OCI-M1 (cell line): ENCODE data around the gene EDIL3.
"Not testable (repeated sequence)": the region's sequence is repeated elsewhere in the genome, so short reads cannot be mapped to it uniquely, and the experiment has no call there.

ENCODE experiments used
- DNase-seq: peaks from one replicate; lab custom pipeline; 2025; lab: John Stamatoyannopoulos, UW

EDIL3 gene

DNA sequence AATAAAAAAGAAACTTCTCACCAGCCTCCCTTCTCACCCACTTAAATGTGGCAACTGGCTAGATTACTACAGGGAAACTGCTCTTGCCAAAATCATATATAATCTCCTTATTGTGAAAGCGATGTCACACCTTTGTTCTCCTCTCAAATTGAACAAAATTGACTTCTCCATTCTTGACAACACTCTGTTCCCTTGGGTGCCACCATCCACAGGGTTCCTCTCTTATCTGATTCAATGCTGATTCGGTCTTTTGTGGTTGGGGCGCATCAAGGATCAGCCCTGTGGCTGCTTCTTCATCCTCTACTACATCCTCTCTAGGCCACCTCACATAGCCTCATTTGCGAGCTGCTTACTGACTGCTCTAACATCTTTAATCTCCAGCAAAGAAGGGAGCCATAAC, 86.1 kb downstream of the EDIL3 start:
- peak; percentile 34 for DNase-seq

DNA sequence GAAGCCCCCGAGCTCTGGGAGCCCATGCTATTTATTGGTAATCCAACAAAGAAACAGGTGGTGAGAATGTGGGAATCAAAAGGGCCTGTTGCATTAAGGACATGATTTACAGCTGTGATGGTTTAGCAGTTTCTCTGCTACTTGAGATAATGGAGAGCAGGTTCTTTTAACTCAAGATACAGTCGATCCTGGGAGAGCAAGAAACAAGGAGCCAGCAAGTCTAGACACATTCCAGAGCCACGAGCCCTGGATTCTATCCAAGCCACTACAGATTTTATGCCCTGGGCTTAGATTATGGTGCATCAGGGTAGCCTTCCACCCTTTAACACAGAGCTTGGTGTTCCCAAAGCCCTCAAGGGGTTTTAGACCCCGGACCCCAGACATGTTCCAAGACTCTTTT, 87.0 kb downstream of the EDIL3 start:
- not testable (repeated sequence) for DNase-seq

DNA sequence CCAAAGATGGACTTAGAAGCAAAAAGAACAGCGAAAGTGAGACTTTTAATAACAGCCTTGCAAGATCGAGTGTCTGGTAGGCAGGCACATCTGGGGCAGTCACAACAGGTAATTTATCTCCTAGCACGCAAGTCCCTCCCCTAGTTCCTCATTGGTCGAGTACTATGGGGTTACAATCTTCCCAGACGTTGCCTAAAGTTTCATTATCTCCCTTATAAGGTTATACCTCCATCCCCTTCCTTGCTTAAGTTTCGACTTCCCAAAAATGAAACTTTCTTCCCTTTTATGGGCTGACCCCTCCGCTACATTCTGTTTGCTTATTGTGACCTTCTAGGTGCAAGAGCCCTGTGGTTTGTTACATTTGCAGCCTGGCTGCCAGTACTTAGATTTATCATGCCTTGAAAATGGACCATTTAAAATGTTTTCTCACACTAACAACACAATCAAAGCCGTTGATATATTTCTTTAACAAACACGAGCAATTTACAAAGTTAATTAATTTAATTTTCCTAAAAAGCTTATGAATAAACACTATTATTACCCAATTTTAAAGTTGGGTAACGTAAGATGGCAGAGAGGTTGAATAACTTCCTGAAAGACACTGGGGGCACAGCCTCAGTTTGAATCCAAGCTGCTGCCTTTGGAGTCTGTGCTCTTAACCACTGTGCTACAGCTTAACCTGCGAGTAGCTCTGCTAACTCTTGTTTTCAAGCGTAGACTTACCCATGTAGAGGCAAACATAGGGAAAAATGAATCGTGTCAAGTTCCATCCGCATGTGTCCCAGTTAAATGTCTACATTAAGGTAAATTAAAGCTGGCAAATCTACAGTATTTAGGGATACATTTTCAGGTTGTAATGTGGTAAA, 91.7 kb downstream of the EDIL3 start:
- DNase-seq = peak; percentile 93

DNA sequence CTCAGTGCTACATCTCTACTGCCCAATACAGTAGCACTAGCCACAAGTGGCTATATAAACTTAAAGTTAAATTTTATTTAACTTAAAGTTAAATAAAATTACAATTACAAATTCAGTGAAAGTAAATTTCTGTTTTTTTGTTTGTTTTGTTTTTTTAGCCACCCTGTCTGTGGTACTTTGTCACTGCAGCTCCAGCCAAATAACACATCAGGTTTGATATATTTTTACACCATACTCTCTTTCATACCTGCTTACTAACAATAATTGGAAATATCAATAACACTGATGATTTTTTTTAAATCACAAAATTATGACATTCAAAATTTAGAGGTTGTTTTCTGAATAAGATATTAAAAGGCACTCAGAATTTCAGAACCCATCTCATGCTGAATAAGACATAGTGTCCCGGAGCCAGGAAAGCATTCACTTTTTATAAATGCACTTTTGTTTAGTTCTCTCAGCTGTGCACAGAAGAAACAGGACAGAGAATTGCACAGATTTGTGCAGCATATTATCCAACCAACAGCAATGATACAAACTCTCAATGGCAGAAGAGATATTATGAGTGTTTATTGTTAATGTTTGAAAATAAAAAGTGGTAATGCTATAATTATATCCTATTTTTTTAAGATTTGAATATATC, 92.6 kb downstream of the EDIL3 start:
- no peak for DNase-seq

DNA sequence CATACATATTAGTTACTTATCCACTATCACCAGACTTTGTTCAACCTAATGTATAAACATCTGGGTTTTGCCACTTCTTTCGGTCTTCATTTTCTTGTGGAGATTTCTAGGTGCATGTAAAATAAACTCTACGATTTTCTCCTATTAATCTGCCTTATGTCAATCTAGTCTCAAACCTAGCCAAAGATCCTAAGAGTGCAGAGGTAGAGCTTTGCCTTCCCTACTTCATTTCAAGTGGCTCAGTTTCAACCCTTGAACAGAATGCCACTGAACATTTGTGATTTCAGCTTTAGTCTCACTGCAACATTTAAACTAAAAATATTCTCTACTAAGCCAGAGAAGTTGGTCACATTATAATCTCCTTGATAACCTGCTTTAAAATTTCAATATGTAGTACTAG, 94.0 kb downstream of the EDIL3 start:
- DNase-seq = no peak

DNA sequence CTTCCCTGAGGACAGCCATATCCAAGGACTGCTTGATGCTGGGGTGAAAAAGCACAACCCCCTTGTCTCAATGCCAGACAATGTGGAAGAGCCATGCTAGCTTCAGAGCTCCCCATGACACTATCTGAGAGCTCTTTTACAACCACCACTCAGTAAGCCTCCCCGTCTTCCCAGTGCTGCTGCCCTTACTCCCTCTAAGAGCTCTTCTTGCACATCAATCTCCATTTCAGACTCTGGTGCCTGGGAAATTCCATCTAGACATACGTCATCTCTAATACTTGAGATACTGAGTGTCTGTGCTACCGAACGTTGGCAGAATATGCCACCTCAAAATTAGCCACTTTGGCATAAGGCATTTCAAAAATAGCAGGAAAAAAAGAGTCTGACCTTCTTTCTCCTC, 94.5 kb downstream of the EDIL3 start:
- no peak for DNase-seq

DNA sequence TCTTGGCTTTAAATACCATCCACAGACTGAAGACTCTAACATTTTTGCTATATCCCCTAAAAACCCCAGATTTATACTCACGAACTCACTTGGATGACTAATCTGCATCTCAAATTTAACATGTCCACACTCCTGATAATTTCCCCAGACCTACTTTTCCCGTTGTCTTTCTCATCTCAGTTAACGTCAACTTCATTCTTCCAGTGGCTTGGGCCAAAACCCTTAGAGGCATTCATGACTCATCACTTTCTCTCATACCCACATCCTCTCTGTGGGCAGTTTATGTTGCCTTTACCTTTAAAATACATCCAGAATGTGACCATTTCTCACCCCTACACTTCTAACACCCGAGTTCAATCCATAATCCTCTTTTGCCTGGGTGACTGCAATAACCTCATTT, 96.7 kb downstream of the EDIL3 start:
- peak; percentile 91 for DNase-seq

DNA sequence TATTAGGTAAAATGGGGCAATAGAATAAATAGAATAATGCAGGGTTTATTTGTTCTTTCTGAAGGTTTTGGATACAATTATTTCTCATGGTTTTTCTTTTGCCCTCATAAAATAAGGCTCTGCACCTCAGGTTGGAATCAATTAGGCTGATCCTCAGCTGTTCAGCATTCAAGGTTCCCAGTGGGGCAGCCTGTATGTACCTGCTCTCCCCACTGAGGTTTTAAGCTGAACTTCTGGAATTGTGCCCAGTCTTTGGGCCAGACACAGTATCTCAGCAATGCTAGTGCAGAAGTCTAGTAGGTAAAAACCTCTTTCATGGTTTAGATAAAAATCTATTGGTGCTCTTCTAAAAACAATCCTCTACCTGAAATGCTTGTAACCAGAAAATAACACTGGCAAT, 98.0 kb downstream of the EDIL3 start:
- DNase-seq = peak; percentile 47

DNA sequence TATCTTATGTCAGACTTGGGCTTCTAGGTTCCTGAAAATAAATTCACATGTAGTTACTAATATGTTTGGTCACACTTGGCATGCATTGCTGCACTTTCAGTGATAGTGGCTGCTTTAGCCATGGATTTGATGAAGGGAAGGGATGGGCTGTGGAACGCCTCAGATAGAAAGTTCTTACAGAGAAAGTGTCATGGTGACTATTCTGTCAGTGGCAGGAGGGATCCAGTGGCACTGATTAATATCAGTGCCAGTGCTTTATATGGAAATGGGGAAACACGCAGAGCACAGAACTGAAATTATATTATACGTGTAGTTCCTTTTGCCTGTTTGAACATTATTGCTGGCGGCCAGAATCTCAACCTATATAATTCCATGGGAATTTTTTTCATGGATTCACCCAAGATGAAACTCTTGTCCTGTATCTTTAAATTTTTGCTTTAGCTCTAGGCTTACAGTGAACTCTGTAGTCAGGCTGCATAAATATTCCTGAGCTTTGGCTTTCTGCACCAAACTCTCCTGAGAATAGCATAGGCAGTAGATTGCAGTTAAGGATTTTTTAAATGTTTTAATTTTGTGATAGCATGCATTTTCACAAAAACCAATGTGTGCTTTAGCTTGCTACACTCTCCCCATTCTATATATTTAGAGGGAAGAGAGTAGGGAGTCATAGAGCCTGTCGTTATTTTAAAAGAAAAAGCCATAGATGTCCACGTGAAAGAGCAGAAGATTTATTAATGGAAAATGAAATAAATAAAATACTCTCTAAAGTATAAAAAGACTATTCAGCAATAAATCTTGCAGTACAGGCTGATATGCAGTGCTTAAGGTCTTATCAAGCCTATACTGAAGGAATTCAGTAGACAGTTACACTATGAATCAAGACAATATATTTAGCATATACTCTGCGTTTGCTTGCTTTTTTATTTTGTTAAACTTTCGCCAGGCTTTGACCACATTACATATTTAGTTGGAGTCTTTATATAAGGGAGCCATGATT, 98.7 kb downstream of the EDIL3 start:
- peak; percentile 36 for DNase-seq

DNA sequence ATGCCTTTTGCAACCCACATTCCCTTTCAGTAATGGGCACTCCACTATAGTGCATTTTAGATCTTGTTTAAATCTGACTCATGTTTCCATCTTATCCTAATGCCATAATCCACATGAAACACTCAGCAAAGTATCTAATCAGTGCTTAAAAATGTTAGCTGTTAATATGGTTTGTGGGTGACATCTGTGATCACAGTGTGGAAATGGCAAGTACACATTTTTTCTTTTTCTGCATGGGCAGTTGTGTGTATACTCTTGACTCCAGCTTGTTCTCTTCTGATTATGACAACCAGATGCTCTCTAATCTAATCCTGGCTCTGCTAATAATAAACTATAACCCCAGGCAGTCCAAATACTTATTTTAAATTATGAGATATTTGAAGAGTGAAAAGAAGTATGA, 103.3 kb downstream of the EDIL3 start:
- peak; percentile 33 for DNase-seq

DNA sequence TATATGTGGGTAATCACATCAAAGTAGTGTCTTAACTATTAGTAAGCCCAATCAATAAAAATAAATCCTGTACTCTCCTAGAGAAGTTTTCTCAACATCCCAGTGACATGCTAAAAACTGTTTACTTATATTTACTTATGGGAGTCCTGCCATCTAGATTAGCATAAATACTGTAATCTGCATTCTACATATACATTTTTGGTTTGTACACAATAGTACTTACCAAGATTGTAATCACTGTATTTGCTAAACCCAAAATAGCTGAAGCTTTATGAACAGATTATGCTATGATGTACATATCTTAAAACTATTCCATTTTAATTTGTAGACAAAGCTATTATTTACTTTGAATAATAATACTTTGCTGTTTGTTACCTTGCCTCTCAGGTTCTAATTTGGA, 105.4 kb downstream of the EDIL3 start:
- no peak for DNase-seq

DNA sequence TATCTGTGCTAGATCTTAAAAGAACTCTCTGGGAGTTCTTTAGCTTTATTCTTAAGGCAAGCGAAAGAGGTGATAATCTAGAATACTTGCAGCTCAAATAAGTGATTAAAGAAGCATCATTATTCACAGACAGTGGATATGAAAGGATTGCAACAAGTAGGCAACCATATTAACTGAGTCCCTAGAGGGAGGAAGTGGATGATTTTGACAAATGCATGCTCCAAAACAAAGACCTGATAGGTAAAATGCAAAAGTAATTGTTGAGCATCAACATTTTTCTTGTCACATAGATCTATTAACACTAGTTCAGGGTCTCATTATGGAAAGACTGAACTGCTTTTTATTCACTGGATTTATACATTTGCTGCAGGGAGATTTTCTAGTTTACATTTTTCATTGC, 109.1 kb downstream of the EDIL3 start:
- no peak for DNase-seq

DNA sequence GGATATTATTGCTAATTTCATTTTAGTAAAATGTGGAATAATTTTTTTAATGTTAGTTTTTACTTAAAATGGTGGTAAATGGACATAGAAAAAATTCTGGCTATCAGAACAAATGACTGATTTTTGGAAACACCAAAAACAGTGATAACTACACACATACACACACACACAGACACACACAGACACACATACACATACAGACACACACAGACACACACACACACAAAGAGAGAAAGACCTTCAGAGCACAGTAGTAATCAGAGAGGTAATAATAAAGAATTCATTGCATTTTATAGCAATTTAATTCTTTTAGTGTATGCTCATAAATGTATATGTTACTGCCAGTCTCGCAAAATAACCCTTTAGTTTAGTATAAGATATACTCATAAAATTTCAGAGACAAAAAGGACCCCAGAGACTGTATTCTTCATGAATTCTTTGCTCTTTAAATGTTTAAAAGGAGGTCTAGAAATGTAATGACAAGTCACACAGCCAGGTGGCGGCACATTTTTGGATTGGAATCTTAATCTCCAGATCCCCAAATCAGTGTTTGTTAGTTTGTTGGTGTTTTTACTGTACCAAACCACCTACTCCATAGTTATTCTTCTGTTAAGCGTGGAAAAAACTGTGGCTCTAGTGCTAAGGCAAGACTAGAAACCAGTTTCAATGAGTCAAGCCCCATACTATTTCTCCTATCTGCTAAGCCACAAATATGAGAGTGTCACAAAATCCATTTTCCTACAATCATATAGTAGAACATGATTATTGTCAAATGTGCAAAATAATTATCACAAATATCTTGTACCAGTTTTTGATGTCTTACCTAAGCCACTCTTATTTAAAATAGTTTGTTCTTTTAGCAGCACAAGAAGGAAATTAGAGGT, 109.9 kb downstream of the EDIL3 start:
- DNase-seq = peak; percentile 83

DNA sequence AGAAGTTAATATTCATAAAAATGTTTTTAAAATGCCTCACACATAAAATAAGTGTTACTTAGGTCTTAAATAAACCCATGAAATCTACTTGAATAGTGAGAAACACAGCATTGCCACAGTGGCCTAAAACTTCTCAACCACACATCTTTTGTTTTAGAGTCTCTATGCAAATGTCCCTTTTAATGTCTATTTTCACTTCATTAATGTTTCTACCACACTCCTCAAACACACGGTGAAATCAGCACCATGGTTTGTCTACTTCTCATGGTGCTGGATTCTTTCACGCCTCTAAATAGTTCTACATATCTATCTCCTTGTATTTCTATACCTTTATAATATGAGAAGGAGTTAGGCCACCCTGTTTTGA, 111.2 kb downstream of the EDIL3 start:
- DNase-seq = no peak

DNA sequence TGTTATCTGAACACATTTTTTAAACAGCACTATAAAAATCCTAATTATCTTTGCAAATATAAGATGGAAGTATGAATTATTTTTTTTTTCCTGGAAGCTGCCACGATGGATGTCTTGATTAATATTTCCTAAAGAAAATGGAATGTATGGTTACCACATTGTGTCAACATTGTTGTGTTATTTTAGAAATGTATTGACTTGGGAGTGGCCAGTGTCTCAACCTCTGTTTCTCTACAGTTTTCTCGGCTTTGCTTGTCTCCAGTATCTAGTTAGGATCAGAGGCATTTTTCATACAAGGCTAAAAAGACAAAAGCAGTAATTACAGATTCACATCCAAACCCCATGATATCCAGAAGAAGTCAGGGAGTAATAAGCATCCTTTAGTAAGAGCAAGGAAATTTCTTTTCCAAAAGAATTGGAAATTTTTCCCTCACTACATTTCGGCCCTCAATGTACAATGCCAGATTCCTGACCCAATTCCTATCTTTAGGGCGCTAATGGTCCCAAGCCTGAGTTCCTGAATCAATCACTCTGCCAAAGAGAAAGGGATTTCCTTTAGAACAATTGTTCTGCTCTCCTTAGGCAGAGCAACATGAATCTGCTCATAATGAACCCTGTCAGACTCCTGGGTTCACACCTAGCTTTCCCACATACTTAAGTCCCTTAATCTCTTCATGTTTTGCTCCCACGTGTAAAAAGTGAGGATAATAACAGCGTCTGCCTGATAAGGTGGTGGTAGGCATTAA, 111.7 kb downstream of the EDIL3 start:
- no peak for DNase-seq

DNA sequence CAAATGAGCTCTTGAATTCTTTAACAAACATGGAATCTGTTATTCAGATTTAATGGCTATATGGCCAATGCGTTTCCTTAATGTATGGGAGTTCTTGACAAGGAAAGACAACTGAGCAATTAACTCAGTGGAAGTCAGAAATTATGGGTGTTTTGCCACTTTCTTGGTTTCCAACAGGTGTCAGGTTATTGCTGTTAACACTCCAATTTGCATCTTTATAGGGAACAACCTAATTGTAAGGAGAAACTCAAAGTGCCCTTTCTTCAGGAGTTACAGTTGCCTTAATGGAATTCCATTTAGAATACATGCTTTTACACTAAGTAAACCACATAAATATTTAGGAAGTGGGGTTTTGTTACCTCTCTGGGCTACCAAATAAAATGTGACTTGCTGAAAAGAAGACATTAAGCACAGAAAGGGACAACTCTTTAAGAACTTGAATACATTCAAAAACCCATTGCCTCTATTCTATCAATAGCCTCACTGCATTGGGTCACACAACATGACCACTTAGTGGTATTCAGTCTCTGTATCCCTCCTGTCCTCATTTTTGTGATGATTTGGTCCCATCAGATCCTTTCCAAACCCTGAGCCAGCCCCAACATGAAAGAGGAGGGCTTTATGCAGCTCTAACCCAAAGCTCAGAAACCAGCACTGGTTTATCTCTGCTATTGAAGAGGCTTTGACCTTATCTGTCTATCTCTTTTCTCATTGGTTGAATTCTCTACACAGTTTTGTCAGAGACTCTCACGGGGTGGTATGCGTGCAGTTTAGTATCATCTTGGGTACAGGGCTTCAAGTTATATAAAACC, 118.7 kb downstream of the EDIL3 start:
- DNase-seq = no peak

DNA sequence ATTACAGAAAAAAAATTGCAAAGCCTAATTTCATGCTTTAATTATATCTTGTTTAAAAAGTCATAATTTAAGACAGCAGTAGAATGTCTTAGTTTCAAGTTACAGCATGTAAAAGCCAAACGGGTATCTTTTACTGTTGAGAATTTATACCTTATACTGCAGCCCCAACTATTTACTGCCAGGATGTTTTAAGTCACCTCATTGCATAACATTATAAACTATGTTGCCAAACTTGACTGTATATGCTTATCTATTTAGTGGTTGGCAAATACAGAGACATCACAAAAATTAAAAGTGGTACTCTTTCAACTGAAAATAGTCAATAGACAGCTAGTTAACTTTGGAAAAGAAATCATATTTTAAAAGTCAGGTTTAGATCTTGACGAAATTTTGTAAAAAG, 119.5 kb downstream of the EDIL3 start:
- no peak for DNase-seq

DNA sequence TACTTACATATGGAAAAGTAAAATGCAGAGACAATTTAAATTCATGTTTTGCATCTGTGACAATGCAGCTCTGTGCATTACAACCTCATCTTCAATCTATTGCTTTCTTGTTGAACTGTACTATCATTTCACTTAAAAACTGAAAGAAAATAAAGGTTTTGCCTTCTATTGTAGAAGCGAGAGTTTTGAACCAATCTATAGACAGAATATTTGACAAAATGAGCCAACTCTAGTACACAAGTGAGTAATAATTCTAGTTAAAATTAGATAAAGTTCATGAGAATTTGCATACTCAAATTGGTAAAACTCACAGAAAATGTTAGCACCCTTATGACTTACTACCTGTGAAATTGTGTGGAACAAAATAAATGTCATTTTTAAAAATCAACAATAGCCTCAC, 123.7 kb downstream of the EDIL3 start:
- no peak for DNase-seq

DNA sequence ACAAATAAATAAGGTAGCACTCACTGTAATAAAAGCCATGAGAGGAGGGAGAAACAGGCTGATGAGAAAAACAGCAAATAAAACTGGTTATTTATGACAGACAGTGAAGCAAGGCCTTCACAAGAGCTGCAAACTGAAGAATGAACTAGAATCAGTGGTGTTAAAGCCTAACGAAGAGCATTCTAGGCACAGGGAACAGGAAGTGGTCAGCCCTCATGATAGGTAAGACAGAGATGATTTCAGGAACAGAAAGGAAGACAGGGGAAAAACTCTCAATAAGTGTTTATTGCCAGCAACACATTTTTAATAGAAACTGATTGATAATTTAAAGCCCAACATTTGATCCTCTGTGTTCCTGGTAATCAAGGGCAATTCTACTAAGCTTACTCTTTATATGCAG, 124.5 kb downstream of the EDIL3 start:
- DNase-seq = peak; percentile 52
